ENCODE data around the gene PARP11.

- TF ChIP-seq CTCF (IDR thresholded peaks at IDR 0.05; ENCODE audit: extremely low read depth in 1 of 2, insufficient read depth in 1 of 2, low read depth in 1 of 2, low read length in 2 of 2) = no peak
- no peak for TF ChIP-seq MAX (IDR thresholded peaks at IDR 0.05; ENCODE audit: insufficient read depth, insufficient read length)
- TF ChIP-seq JUN (IDR thresholded peaks at IDR 0.05; ENCODE audit: borderline replicate concordance, insufficient read depth, insufficient read length, low read depth) = no peak
- no peak for TF ChIP-seq EZH2 (IDR thresholded peaks at IDR 0.05; ENCODE audit: borderline replicate concordance, low read depth, low read length, severe bottlenecking)
- no peak for TF ChIP-seq MYC (IDR thresholded peaks at IDR 0.05; ENCODE audit: low read depth, low read length)
These were observed 3.3 kb downstream of the PARP11 start for GRCh38 chr12:3869865-3870264.

All from endothelial cell of umbilical vein (primary cell).